HG03469 (cell line): ENCODE data around the gene FGD6.
"Not testable (repeated sequence)": the region's sequence is repeated elsewhere in the genome, so short reads cannot be mapped to it uniquely, and the experiment has no call there.

Experiments used
- ATAC-seq: cut with Tn5 transposase; IDR thresholded peaks from one replicate; pipeline ENCODE4 v1.9.1; 2021; ENCODE audit warnings: mild to moderate bottlenecking, moderate library complexity, moderate number of reproducible peaks; ENCODE audit not compliant: unreplicated experiment

Gene FGD6

DNA sequence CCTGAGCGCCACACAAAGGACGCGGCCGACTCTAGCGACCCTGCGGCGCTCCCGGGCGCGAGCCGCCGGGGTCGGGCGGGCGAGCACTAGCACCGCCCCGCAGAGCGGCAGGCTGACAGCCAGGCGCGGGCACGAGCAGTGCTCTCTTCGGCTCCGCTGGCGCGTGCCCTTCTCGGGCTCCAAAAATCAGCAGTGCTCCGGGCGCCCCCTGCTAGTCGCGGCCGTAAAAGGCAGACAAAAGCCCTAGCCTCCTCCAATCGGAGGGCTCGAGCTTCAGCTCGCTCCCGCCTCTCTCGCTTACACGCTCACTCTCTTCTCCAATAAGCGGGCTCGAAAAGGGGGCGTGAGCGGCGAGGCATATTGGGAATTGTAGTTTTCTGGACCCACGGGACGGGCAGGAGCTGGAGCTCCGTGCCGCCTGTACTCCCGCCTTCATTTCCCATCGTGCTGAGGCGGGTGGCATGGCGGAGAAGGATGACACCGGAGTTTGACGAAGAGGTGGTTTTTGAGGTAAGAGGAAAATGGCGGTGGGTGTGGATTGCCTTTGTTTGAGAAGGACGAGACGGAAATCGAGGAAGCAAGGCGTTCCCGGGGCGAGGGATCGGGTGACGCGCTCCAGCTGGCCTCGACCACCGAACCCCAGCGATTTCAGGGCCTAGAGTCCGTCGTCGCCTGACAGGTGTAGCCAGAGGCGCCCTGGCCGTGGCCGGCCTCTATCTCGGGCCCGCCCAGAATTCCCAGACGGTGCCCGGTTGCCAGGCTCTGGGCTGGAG is at the start of gene FGD6, which contains the start of gene VEZT:
Gene FGD6, minus strand, starts transcription at position 91 of the 773 bp plus-strand sequence. CDS start 227 bp downstream, outside the sequence.
Gene VEZT, plus strand, starts transcription at position 431 of the 773 bp plus-strand sequence. Its CDS starts 44 bp downstream, at position 475.
- peak; percentile 86 for ATAC-seq

DNA sequence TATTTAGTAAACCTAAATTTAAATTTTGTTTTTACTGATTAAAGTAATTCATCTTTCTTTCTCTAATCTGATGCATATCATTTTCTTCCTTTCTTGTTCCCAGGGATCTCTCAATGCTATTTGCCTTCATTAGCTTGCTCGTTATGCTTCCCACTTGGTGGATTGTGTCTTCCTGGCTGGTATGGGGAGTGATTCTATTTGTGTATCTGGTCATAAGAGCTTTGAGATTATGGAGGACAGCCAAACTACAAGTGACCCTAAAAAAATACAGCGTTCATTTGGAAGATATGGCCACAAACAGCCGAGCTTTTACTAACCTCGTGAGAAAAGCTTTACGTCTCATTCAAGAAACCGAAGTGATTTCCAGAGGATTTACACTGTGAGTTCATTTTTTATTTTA is 49.0 kb upstream of the FGD6 start:
- no peak for ATAC-seq

DNA sequence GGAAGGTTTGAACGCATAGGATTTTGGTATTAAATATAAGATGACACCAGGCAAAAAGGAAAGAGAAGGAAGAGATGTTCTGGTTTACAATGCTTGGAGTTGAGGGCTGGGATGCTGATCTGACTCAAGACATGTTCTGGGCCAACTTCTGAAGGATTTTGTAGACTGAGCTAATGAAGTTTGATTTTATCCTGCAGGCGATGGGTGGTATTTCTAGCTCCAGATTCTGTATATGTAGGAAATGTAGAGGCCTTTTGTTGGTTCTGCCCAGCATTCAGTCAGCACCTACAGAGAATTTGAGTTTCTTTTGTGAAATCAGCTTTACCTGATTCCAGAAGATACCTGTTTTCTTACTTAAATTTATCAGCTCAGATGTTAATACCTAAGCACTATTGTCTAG is 48.5 kb upstream of the FGD6 start:
- ATAC-seq: no peak

DNA sequence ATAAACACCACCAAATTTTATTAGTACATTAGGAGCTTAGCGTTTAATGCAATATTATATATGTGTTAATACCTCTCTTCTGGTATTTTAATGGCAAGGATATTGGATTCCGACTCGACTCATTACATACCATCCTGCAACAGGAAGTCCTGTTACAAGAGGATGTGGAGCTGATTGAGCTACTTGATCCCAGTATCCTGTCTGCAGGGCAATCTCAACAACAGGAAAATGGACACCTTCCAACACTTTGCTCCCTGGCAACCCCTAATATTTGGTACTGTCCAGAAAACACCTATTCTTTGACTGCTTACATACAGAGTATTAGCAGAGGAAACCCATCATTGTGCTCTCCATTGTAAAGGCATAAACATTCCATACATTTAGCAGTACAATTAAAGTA is 45.5 kb upstream of the FGD6 start:
- no peak for ATAC-seq

- ATAC-seq: no peak
Observed at GRCh38 chr12:95261109-95261508, 43.8 kb upstream of the FGD6 start.

GRCh38 chr12:95259368-95259767 is 42.1 kb upstream of the FGD6 start:
- ATAC-seq: no peak

GRCh38 chr12:95258803-95259202 is 41.5 kb upstream of the FGD6 start:
- ATAC-seq: no peak

DNA sequence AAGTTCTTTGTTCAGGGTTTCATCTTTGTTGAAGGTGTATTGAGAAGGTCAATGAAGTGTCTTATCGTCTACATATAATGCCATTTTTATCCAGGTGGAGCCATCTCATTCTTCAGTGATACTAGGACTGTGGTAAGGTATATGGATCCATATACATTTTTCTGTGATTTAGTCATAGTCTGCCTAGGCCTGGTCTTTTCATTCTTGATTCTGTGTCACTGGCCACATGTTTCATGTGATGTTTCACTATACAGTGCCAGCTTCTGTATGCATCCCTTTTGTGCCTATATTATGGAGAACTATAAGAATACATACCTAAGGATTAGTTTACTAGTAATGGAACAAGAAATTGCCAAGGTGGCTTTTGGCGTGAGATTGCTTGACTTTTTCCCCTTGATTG is 40.9 kb upstream of the FGD6 start:
- ATAC-seq: no peak

DNA sequence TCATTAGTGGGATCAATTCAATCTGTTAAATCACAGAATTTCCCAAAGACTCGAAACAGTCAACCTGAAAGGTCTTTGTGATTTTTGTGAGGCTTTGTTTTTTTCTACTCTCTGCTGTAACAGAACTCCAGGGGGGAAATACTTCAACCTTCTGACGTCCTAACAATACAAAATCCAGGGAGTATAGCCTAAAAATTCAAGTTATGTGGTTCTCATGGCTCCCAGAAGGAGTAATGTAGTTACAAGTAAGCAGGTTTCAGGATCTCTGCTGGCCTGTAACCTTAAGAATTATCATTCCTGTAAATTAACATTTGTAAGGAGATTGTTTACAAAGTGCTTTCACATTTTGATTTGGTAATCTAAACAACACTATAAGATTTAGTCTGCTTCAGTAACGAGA is 40.3 kb upstream of the FGD6 start:
- ATAC-seq: no peak

GRCh38 chr12:95253386-95253785 is 36.1 kb upstream of the FGD6 start:
- no peak for ATAC-seq

GRCh38 chr12:95248604-95249360 is 31.5 kb upstream of the FGD6 start:
- no peak for ATAC-seq

DNA sequence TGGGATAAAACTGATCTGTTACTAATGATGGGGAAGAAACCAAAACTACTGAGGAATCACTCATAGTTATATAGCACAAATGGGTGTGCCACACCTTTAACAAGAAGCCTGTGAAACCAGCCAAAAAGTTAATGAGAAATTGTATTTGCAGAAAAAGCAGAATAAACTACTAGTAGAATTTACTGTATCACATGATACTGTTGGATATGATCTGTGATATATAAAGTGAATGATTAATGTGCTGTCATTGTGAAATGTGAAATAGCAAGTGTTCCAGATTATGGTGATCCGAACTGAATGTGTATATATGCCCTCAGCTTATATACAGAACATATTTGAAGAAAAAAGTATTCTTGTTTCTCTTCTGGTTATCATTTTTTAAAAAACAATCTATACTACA is 30.8 kb upstream of the FGD6 start:
- no peak for ATAC-seq

DNA sequence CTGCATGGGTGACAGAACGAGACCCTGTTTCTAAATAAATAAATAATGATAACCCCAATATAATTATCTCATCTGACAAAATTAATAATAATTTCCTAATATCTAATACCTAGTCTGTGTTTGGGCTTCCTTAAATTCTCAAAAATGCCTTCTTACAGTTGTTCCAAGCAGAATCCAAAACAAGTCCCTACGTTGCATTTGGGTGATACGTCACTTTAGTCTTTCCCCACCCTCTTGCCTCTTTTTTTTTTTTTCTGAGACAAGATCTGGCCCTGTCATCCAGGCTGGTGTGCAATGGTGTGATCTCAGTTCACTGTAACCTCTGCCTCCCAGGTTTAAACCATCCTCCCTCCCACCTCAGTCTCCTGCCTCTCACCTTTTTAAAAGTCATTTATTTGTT is 27.1 kb upstream of the FGD6 start:
- ATAC-seq: no peak

- ATAC-seq: no peak
Observed at GRCh38 chr12:95243497-95244183, 26.4 kb upstream of the FGD6 start.

GRCh38 chr12:95241761-95242506 is 24.7 kb upstream of the FGD6 start:
- ATAC-seq: no peak

GRCh38 chr12:95241138-95241537 is 23.9 kb upstream of the FGD6 start:
- ATAC-seq: not testable (repeated sequence)

DNA sequence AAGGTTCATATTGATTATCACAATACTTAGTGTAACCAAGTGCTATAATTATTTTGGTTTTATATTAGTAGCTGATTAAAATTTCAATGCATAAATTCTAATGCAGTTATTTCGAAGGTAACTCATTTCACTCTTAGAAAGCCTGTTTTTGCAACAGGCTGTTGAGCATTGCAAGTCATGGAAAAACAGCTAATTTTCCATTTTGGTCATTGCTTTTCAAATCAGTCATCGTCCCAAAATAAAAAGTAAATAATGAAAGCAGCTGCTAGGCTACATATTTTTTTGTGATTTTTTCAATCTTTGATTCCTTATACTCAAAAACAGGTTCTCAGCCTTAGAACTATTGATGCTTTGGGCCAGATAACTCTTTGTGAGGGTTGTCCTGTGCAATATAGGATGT is 23.3 kb upstream of the FGD6 start:
- no peak for ATAC-seq

DNA sequence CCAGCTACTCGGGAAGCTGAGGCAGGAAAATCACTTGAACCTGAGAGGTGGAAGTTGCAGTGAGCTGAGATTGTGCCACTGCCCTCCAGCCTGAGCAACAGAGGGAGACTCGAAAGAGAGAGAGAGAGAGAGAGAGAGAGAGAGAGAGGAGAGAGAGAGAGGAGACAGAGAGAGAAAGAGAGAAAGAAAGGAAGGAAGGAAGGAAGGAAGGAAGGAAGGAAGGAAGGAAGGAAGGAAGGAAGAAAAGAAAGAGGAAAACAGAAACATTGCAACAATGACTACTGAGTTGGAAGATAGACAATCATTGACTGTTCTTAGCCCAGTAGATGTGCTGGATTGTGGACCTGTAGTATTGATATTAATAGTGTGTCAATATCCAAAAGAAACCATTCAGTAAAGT is 22.6 kb upstream of the FGD6 start:
- ATAC-seq: not testable (repeated sequence)

GRCh38 chr12:95239216-95239615 is 21.9 kb upstream of the FGD6 start:
- ATAC-seq: no peak

DNA sequence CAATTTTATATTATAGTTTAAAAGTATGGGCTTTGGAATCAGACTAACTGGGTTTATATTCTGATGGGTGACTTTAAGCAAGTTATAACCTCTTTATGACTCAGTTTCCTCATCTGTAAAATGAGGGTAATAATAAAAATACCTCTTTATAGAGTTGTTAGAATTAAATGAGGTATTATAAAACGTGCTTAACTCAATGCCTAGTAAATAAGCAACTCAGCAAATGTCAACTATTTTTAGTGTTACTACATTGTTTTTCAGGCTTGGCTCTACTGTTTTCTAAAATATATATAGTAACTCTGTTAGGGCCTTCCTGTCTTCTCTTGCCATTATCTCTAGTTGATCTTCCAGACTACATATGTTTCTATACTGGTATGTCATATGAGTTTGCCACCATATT is 20.9 kb upstream of the FGD6 start:
- ATAC-seq: no peak

DNA sequence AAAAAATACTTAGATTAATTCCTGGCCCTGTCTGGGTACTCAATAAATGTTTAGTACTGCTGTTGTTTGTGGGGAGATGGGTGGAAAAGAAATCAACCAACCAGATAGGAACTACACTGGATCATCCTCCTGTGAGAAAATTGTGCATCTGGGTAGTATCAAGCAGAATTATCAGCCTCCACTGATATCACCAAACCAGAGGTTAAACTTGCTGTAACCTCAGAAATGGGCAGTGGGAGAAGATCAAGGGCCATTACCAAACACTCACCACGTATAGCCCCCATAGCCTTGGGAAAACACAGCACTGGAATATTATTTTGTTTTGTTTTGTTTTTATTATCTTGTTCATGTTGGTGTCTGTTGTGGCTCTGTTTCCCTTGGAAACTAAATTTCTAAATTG is 20.0 kb upstream of the FGD6 start:
- ATAC-seq: no peak
